ENCODE results near the gene POU6F2.
A peak's percentile ranks its signal among the peaks of the same experiment; 100 is the strongest.

POU6F2 gene

DNA sequence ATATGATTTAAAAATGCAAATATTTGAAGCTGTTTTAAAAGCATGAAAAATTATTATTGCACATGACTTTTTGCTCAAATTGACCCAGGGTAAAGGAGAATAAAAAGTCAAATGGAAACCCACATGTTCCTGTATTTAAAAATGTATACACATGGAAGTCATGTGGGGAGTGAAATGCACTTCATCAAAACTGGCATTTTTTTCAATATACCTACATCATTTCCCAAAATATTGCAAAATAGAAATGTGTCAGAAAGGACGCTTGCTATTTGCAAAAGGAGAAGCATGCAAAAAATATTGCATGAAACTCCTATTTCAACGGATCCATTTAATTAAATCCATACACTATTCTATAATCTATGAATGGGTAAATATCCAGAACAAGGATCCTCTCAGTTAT lies 117.0 kb downstream of the POU6F2 start:
- no peaks in the 10 kb centered on the region for H3K36me3 ChIP-seq (ENCODE audit: control insufficient read depth in 1 of 2, insufficient read depth in 2 of 2, low read length in 2 of 2)
- no peaks in the 10 kb centered on the region for H3K9me3 ChIP-seq (ENCODE audit: control insufficient read depth in 1 of 2, low read length in 2 of 2)
- no peak overlapping the region for H3K27ac ChIP-seq (ENCODE audit: low read length)
- H3K4me3 ChIP-seq (ENCODE audit: low read depth in 1 of 2, low read length in 2 of 2) = no peak overlapping the region
- no peaks in the 10 kb centered on the region for H3K4me1 ChIP-seq (ENCODE audit: control insufficient read depth in 1 of 2, insufficient read depth in 2 of 2, low read length in 2 of 2)
- no peaks in the 10 kb centered on the region for H3K27me3 ChIP-seq (ENCODE audit: low read depth, low read length)

DNA sequence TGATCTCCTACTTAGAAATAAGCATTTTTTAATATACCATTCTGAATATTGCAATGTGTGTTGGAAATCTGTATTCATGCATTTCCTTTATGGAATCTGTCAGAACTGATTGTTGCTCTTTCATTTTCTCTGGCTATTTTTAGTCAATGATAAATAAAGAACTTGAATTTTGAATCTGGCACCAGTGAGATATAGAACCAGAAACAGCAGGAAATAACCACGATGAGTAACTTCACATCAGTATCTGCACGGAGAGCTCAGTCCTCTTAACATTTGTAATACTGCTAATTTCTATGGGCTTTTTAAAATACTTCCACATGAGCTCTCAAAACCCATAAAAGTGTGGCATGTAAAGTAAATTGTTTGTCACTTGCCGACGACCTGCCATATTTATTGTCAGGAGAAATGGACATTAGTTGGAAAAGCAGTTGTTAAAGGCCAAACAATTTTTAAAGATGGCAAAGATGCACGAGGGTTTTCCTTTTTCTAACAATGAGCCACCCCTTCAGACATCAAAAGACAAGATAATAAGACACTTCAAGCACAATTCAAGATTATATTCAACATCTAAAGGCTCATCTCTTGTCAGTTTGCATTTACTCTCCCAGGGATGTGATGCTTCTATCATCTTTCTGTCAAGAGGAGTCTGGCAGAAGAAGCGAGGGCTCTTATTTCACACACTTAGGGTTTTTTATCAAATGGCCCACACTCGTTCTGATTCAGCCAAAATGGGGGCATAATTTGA lies 118.3 kb downstream of the POU6F2 start:
- no peaks in the 10 kb centered on the region for H3K27me3 ChIP-seq (ENCODE audit: low read depth, low read length)
- H3K4me1 ChIP-seq (ENCODE audit: control insufficient read depth in 1 of 2, insufficient read depth in 2 of 2, low read length in 2 of 2) = no peaks in the 10 kb centered on the region

DNA sequence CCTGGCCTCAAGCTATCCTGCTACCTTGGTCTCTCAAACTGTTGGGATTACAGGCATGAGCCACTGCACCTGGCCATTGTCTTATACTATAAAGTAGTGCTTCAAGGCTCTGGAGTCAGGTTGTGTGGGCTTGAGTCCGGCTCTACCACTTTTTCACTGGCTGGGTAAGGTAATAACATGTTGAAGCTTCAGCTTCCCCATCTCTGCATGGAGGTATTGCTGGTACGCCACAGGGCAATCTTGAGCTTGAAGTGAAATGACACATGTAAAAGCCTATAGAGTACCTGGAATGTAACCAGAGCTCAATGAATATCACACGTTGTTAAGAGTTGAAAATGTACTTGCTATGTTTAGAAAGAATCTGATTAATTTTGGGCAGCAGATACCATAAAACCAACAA lies 120.8 kb downstream of the POU6F2 start:
- Histone ChIP-seq H3K4me1 (ENCODE audit: control insufficient read depth in 1 of 2, insufficient read depth in 2 of 2, low read length in 2 of 2) (no peaks in the 10 kb centered on the region), H3K27me3 (ENCODE audit: low read depth, low read length) (no peaks in the 10 kb centered on the region), H3K9me3 (ENCODE audit: control insufficient read depth in 1 of 2, low read length in 2 of 2) (no peaks in the 10 kb centered on the region), H3K36me3 (ENCODE audit: control insufficient read depth in 1 of 2, insufficient read depth in 2 of 2, low read length in 2 of 2) (no peaks in the 10 kb centered on the region), H3K27ac (ENCODE audit: low read length) (no peak overlapping the region), H3K4me3 (ENCODE audit: low read depth in 1 of 2, low read length in 2 of 2) (no peak overlapping the region)

More for the DNA sequence above, 118.3 kb downstream of the POU6F2 start:
- Histone ChIP-seq H3K4me3 (ENCODE audit: low read depth in 1 of 2, low read length in 2 of 2) (no peak overlapping the region), H3K27ac (ENCODE audit: low read length) (no peak overlapping the region), H3K9me3 (ENCODE audit: control insufficient read depth in 1 of 2, low read length in 2 of 2) (no peaks in the 10 kb centered on the region), H3K36me3 (ENCODE audit: control insufficient read depth in 1 of 2, insufficient read depth in 2 of 2, low read length in 2 of 2) (no peaks in the 10 kb centered on the region)

DNA sequence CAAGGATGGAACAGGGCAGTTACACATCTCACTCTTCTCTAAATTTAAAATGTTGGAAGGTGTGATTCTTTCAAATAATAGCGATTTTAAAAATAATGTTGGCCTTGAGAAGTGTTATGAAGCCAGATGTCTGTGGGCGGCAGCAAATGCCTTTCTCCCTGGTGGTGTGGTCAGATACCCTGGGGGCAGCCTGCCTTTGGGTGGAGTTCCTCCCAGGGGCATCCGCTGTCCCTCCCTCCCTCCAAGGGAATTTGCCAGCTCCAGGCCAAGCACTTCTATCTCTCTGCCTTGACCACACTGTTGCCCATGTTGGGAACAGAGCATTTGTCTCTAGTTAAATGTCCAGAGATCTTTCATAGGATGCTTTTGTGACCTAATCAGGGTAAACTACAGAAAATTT lies 121.4 kb downstream of the POU6F2 start:
- no peaks in the 10 kb centered on the region for H3K27me3 ChIP-seq (ENCODE audit: low read depth, low read length)
- H3K9me3 ChIP-seq (ENCODE audit: control insufficient read depth in 1 of 2, low read length in 2 of 2) = no peaks in the 10 kb centered on the region
- no peak overlapping the region for H3K27ac ChIP-seq (ENCODE audit: low read length)
- H3K36me3 ChIP-seq (ENCODE audit: control insufficient read depth in 1 of 2, insufficient read depth in 2 of 2, low read length in 2 of 2) = no peaks in the 10 kb centered on the region
- H3K4me3 ChIP-seq (ENCODE audit: low read depth in 1 of 2, low read length in 2 of 2) = no peak overlapping the region
- no peaks in the 10 kb centered on the region for H3K4me1 ChIP-seq (ENCODE audit: control insufficient read depth in 1 of 2, insufficient read depth in 2 of 2, low read length in 2 of 2)

DNA sequence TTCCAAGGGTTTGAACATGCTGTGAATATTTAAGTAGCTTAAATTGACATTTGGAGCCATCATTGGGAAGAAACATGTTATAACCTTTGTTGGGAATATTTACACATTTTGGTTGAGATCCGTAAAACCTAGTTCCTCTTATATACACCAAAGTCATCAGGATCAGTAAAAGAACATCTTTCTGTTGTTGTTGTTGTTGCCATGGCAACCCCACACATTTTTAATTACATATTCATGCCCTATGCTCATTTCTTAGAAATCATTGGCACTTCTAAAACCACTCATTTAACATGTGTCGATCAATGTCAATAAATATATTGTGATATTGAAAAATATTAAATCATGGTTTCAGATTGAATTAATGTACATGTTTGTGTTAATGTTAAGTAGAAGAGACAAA lies 122.6 kb downstream of the POU6F2 start:
- no peak overlapping the region for H3K27ac ChIP-seq (ENCODE audit: low read length)
- H3K36me3 ChIP-seq (ENCODE audit: control insufficient read depth in 1 of 2, insufficient read depth in 2 of 2, low read length in 2 of 2) = no peaks in the 10 kb centered on the region
- no peaks in the 10 kb centered on the region for H3K9me3 ChIP-seq (ENCODE audit: control insufficient read depth in 1 of 2, low read length in 2 of 2)
- H3K27me3 ChIP-seq (ENCODE audit: low read depth, low read length) = no peaks in the 10 kb centered on the region
- H3K4me3 ChIP-seq (ENCODE audit: low read depth in 1 of 2, low read length in 2 of 2) = no peak overlapping the region
- H3K4me1 ChIP-seq (ENCODE audit: control insufficient read depth in 1 of 2, insufficient read depth in 2 of 2, low read length in 2 of 2) = no peaks in the 10 kb centered on the region

DNA sequence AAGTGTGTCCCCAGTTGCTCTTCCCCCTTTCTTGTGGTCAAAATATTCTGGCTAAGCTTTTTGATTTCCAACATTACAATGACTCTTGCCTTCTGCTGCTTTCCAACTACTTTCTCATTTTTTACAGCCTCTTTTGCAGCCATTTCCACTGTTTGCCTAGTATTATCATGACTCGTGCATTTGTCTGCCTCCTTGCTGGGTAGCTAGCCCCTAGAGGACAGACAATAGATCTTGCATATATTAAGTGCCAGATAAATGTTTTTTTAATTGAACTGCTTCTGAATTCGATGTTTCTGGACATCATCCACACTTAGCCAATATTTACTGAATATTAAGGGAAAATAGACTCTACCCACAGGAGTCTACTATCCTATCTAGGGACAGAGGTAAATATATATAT lies 124.5 kb downstream of the POU6F2 start:
- Histone ChIP-seq H3K4me1 (ENCODE audit: control insufficient read depth in 1 of 2, insufficient read depth in 2 of 2, low read length in 2 of 2) (no peaks in the 10 kb centered on the region), H3K9me3 (ENCODE audit: control insufficient read depth in 1 of 2, low read length in 2 of 2) (no peaks in the 10 kb centered on the region), H3K27ac (ENCODE audit: low read length) (no peak overlapping the region), H3K4me3 (ENCODE audit: low read depth in 1 of 2, low read length in 2 of 2) (no peak overlapping the region), H3K27me3 (ENCODE audit: low read depth, low read length) (no peaks in the 10 kb centered on the region), H3K36me3 (ENCODE audit: control insufficient read depth in 1 of 2, insufficient read depth in 2 of 2, low read length in 2 of 2) (no peaks in the 10 kb centered on the region)

DNA sequence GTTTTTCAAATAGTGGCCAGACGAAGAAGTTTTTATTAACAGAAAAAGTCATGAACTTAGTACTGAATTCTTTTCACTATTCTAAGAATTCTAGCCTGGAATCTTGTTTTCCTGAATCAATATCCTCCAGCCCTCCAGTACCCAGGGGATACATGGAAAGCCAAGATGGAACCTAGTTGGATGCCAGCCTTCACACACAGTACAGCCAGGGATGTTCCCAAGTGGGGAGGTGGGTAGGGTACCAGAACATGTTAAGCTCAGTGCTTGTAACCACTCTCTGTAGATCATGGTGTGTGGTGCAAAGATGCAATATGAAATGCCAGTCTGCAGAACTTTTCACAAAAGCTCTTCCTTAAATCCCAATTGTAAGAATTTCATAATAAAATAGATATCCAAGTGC lies 128.0 kb downstream of the POU6F2 start:
- Histone ChIP-seq H3K9me3 (ENCODE audit: control insufficient read depth in 1 of 2, low read length in 2 of 2) (no peaks in the 10 kb centered on the region), H3K27ac (ENCODE audit: low read length) (no peak overlapping the region), H3K4me3 (ENCODE audit: low read depth in 1 of 2, low read length in 2 of 2) (no peak overlapping the region), H3K36me3 (ENCODE audit: control insufficient read depth in 1 of 2, insufficient read depth in 2 of 2, low read length in 2 of 2) (no peaks in the 10 kb centered on the region), H3K27me3 (ENCODE audit: low read depth, low read length) (no peaks in the 10 kb centered on the region), H3K4me1 (ENCODE audit: control insufficient read depth in 1 of 2, insufficient read depth in 2 of 2, low read length in 2 of 2) (no peaks in the 10 kb centered on the region)

DNA sequence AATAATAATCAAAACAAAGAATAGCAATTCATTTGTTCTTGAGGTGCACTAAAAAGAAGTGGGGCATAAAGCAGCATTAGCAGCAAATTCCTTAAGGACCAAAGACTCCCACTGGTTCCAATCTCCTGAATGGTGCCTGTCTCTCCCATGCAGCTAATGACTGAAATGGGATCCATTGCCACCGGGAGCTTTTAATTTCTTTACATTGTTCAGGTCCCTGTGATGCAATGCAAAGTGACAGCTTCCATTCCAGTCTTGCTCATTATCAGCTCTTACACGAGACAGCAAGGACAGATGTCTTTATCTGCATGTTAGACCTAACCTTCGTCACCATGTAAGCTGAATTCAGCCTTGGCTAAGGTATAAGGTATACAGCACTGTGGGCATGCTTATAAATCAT lies 148.1 kb downstream of the POU6F2 start:
- Histone ChIP-seq H3K36me3 (ENCODE audit: control insufficient read depth in 1 of 2, insufficient read depth in 2 of 2, low read length in 2 of 2) (no peaks in the 10 kb centered on the region), H3K4me3 (ENCODE audit: low read depth in 1 of 2, low read length in 2 of 2) (no peak overlapping the region), H3K27me3 (ENCODE audit: low read depth, low read length) (no peaks in the 10 kb centered on the region), H3K27ac (ENCODE audit: low read length) (no peak overlapping the region), H3K9me3 (ENCODE audit: control insufficient read depth in 1 of 2, low read length in 2 of 2) (no peaks in the 10 kb centered on the region), H3K4me1 (ENCODE audit: control insufficient read depth in 1 of 2, insufficient read depth in 2 of 2, low read length in 2 of 2) (no peaks in the 10 kb centered on the region)

DNA sequence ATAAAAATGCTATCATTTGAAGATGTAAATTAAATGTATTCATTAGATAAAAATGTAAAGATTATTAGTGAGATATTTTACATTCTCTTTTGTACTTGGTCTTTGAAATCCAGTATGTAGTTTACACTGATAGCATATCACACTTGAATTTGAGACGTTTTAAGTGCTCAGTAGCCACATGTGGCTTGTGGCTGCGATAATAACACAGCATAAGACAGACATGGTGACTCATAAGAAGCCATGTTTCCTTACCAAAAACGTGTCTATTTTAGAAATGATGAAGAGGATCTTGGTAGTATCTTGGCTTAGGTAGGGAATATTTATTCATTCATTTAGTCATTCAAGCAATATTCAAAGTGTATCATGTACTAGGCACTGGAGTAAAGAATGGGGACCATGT lies 149.3 kb downstream of the POU6F2 start:
- no peak overlapping the region for H3K27ac ChIP-seq (ENCODE audit: low read length)
- H3K4me1 ChIP-seq (ENCODE audit: control insufficient read depth in 1 of 2, insufficient read depth in 2 of 2, low read length in 2 of 2) = no peaks in the 10 kb centered on the region
- no peaks in the 10 kb centered on the region for H3K9me3 ChIP-seq (ENCODE audit: control insufficient read depth in 1 of 2, low read length in 2 of 2)
- no peaks in the 10 kb centered on the region for H3K27me3 ChIP-seq (ENCODE audit: low read depth, low read length)
- no peak overlapping the region for H3K4me3 ChIP-seq (ENCODE audit: low read depth in 1 of 2, low read length in 2 of 2)
- H3K36me3 ChIP-seq (ENCODE audit: control insufficient read depth in 1 of 2, insufficient read depth in 2 of 2, low read length in 2 of 2) = no peaks in the 10 kb centered on the region

DNA sequence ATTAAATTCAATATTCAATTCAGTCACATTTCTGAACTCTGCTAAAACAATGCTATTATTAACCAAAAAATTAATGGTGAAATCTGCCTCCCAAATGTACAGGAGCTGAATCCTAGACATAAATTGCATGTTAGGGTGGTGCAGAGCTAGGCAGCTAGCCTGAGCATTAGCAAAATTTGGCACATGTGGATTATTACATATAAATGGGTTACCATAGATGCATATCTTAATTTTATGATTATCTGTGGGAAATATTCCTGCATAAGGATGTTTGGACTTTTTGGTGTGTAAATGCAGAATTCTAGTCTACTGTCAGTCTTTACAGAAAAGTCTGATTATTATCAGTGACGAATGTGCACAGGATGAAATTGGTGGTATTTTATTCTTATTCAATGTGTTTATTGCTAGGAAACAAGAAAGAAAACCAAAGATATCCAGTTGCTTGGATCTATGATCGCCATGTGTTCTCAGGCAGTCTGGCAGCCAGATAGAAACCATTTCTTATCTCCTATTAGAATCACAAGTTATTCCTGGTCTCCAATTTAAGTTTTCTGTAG lies 150.7 kb downstream of the POU6F2 start:
- Histone ChIP-seq H3K27me3 (ENCODE audit: low read depth, low read length) (no peaks in the 10 kb centered on the region), H3K36me3 (ENCODE audit: control insufficient read depth in 1 of 2, insufficient read depth in 2 of 2, low read length in 2 of 2) (no peaks in the 10 kb centered on the region), H3K4me3 (ENCODE audit: low read depth in 1 of 2, low read length in 2 of 2) (no peak overlapping the region), H3K4me1 (ENCODE audit: control insufficient read depth in 1 of 2, insufficient read depth in 2 of 2, low read length in 2 of 2) (no peaks in the 10 kb centered on the region), H3K27ac (ENCODE audit: low read length) (no peak overlapping the region), H3K9me3 (ENCODE audit: control insufficient read depth in 1 of 2, low read length in 2 of 2) (no peaks in the 10 kb centered on the region)

DNA sequence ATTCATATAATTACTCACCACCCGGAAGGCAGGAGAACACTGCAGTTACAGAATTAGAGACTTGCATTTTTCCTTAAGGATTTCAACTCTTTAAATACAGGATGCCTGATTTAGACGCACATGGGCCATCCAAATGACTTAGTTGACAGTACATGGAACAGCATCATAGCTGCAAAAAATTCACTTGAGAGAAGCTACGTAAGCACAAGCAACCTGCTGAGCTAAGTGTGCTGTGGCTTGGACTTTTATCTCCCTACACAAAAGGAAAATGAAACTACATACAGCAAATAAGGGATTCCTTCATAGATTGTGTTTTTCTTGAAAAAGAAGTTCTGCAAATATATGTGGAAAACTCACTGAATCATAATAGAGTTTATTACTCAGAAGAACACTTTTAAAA lies 152.6 kb downstream of the POU6F2 start:
- H3K4me1 ChIP-seq (ENCODE audit: control insufficient read depth in 1 of 2, insufficient read depth in 2 of 2, low read length in 2 of 2) = no peaks in the 10 kb centered on the region
- H3K27me3 ChIP-seq (ENCODE audit: low read depth, low read length) = no peaks in the 10 kb centered on the region
- H3K27ac ChIP-seq (ENCODE audit: low read length) = no peak overlapping the region
- H3K36me3 ChIP-seq (ENCODE audit: control insufficient read depth in 1 of 2, insufficient read depth in 2 of 2, low read length in 2 of 2) = no peaks in the 10 kb centered on the region
- H3K4me3 ChIP-seq (ENCODE audit: low read depth in 1 of 2, low read length in 2 of 2) = peak overlapping the region in 1 of 2 donors; percentile 47
- no peaks in the 10 kb centered on the region for H3K9me3 ChIP-seq (ENCODE audit: control insufficient read depth in 1 of 2, low read length in 2 of 2)

All from muscle layer of duodenum (tissue), 2 donors.